Neural cell (in vitro differentiated cells): ENCODE measurements around the gene STK38. TPM values are rescaled to one million over a fixed set of nuclear protein-coding genes. Genes with fewer than 3 reads are reported as not detected.

Source experiments
- H2AFZ ChIP-seq: fragments of 200-600, 300-800 bp; sonication (generic), shearing (Covaris generic); 2 replicates; pipeline ENCODE4 v1.6.0; 2014; ENCODE audit warnings: low read depth, mild to moderate bottlenecking, antibody characterized with exemption, low read length, moderate library complexity
- H3F3A ChIP-seq: fragments of 200-600 bp; shearing (Covaris generic); 2 replicates; pipeline ENCODE4 v1.6.1; 2016; ENCODE audit warnings: mild to moderate bottlenecking, moderate library complexity, mixed read lengths, antibody characterized with exemption, low read length; ENCODE audit not compliant: insufficient read depth, poor library complexity, severe bottlenecking
- H3K27ac ChIP-seq: fragments of 200-600, 300-800 bp; sonication (generic), shearing (Covaris generic); 2 replicates; pipeline ENCODE4 v1.5.1; 2014; ENCODE audit warnings: mild to moderate bottlenecking, low read length, moderate library complexity
- H3K27me3 ChIP-seq: fragments of 300-800, 200-600 bp; sonication (generic), shearing (Covaris generic); 2 replicates; pipeline ENCODE4 v1.6.0; 2014; ENCODE audit warnings: mild to moderate bottlenecking, low read depth, low read length, moderate library complexity; ENCODE audit not compliant: insufficient read depth
- H3K36me3 ChIP-seq: fragments of 300-800, 200-600 bp; sonication (generic), shearing (Covaris generic); 2 replicates; pipeline ENCODE4 v1.5.1; 2014; ENCODE audit warnings: mild to moderate bottlenecking, antibody characterized with exemption, low read length, moderate library complexity; ENCODE audit not compliant: insufficient read depth
- H3K4me2 ChIP-seq: fragments of 300-800, 200-600 bp; sonication (generic), shearing (Covaris generic); 2 replicates; pipeline ENCODE4 v1.6.0; 2014; ENCODE audit warnings: mild to moderate bottlenecking, low read length
- H3K4me3 ChIP-seq: fragments of 300-800, 200-600 bp; sonication (generic), shearing (Covaris generic); 2 replicates; pipeline ENCODE4 v1.5.1; 2014; ENCODE audit warnings: mild to moderate bottlenecking, low read length, moderate library complexity
- H3K79me2 ChIP-seq: fragments of 200-600 bp; shearing (Covaris generic); replicated peaks from 2 replicates; pipeline ENCODE4 v1.6.0; 2014; ENCODE audit warnings: mild to moderate bottlenecking, low read length, moderate library complexity; ENCODE audit not compliant: insufficient read depth
- H3K9ac ChIP-seq: fragments of 300-800, 200-600 bp; sonication (generic), shearing (Covaris generic); 2 replicates; pipeline ENCODE4 v1.6.1; 2016; ENCODE audit warnings: mild to moderate bottlenecking, low read length, mixed read lengths
- H3K9me2 ChIP-seq: fragments of 200-600 bp; shearing (Covaris generic); 2 replicates; pipeline ENCODE4 v1.6.1; 2016; ENCODE audit warnings: mild to moderate bottlenecking, low read length, mixed read lengths; ENCODE audit not compliant: insufficient read depth
- H3K9me3 ChIP-seq: fragments of 200-600, 300-800 bp; sonication (generic), shearing (Covaris generic); 2 replicates; pipeline ENCODE4 v1.6.1; 2016; ENCODE audit warnings: mild to moderate bottlenecking, mixed run types, low read length, moderate library complexity, mixed read lengths
- H4K20me1 ChIP-seq: fragments of 200-600 bp; shearing (Covaris generic); 2 replicates; pipeline ENCODE4 v1.6.1; 2016; ENCODE audit warnings: mild to moderate bottlenecking, mixed run types; ENCODE audit not compliant: insufficient read depth
- CTCF ChIP-seq: fragments of 450-650 bp; IDR thresholded peaks from 2 replicates; pipeline ENCODE4 v1.5.1; 2014; ENCODE audit warnings: antibody characterized with exemption, mild to moderate bottlenecking, moderate library complexity; ENCODE audit not compliant: poor library complexity, severe bottlenecking
- EP300 ChIP-seq: fragments of 450-650 bp; conservative IDR thresholded peaks from 2 replicates; pipeline ENCODE4 v1.6.1; 2014; ENCODE audit warnings: antibody characterized with exemption, mild to moderate bottlenecking, moderate library complexity; ENCODE audit not compliant: poor library complexity, severe bottlenecking
- EZH2 ChIP-seq: fragments of 200-600, 300-800 bp; shearing (Covaris generic), sonication (generic); IDR thresholded peaks from 2 replicates; pipeline ENCODE4 v1.6.1; 2014; ENCODE audit warnings: antibody characterized with exemption, low read length, borderline replicate concordance, mild to moderate bottlenecking; ENCODE audit not compliant: insufficient read depth, poor library complexity, severe bottlenecking
- MXI1 ChIP-seq: fragments of 450-650 bp; conservative IDR thresholded peaks from 2 replicates; pipeline ENCODE4 v1.6.1; 2014; ENCODE audit warnings: antibody characterized with exemption, mild to moderate bottlenecking; ENCODE audit not compliant: poor library complexity, severe bottlenecking
- POLR2AphosphoS5 ChIP-seq: IDR thresholded peaks from 2 replicates; pipeline ENCODE4 v1.6.1; 2012
- RAD21 ChIP-seq: fragments of 450-650 bp; conservative IDR thresholded peaks from 2 replicates; pipeline ENCODE4 v1.6.1; 2014; ENCODE audit warnings: antibody characterized with exemption, mild to moderate bottlenecking, moderate library complexity
- SMC3 ChIP-seq: fragments of 450-650 bp; conservative IDR thresholded peaks from 2 replicates; pipeline ENCODE4 v1.6.1; 2014; ENCODE audit warnings: antibody characterized with exemption, mild to moderate bottlenecking, moderate library complexity; ENCODE audit not compliant: poor library complexity
- TAF1 ChIP-seq: IDR thresholded peaks from 2 replicates; pipeline ENCODE4 v1.6.1; 2012; ENCODE audit warnings: low read depth
- polyA plus RNA-seq: library from polyadenylated mRNA; depleted of rRNA; stranded (reverse); fragments of >200 nt; gene quantifications from 2 replicates; pipeline ENCODE4 v1.2.3, GENCODE V29; 2014
- TF ChIP-seq, protein P1 (sequence below): IDR thresholded peaks from 2 replicates; pipeline ENCODE4 v1.6.1; 2012; ENCODE audit warnings: borderline replicate concordance

Gene STK38
- polyA plus RNA-seq, 1 donor from 2014 or later, result 58.7 TPM

GRCh38 chr6:36555750-36556252 lies 8.5 kb upstream of the STK38 start:
- Histone ChIP-seq H2AFZ (no peak overlapping the region), H3K4me2 (no peak overlapping the region), H3K27me3 (no peaks in the 10 kb centered on the region), H3K9me2 (no peaks in the 10 kb centered on the region), H3K79me2 (no peaks in the 10 kb centered on the region), H3K36me3 (no peaks in the 10 kb centered on the region), H3K27ac (no peak overlapping the region), H3K4me3 (no peak overlapping the region), H3K9ac (no peak overlapping the region), H3F3A (no peaks in the 10 kb centered on the region), H3K9me3 (no peaks in the 10 kb centered on the region), H4K20me1 (no peaks in the 10 kb centered on the region)
- TF ChIP-seq TAF1, result no peak
- no peak for TF ChIP-seq POLR2AphosphoS5
- TF ChIP-seq, protein P1, sequence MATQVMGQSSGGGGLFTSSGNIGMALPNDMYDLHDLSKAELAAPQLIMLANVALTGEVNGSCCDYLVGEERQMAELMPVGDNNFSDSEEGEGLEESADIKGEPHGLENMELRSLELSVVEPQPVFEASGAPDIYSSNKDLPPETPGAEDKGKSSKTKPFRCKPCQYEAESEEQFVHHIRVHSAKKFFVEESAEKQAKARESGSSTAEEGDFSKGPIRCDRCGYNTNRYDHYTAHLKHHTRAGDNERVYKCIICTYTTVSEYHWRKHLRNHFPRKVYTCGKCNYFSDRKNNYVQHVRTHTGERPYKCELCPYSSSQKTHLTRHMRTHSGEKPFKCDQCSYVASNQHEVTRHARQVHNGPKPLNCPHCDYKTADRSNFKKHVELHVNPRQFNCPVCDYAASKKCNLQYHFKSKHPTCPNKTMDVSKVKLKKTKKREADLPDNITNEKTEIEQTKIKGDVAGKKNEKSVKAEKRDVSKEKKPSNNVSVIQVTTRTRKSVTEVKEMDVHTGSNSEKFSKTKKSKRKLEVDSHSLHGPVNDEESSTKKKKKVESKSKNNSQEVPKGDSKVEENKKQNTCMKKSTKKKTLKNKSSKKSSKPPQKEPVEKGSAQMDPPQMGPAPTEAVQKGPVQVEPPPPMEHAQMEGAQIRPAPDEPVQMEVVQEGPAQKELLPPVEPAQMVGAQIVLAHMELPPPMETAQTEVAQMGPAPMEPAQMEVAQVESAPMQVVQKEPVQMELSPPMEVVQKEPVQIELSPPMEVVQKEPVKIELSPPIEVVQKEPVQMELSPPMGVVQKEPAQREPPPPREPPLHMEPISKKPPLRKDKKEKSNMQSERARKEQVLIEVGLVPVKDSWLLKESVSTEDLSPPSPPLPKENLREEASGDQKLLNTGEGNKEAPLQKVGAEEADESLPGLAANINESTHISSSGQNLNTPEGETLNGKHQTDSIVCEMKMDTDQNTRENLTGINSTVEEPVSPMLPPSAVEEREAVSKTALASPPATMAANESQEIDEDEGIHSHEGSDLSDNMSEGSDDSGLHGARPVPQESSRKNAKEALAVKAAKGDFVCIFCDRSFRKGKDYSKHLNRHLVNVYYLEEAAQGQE, result no peak
- no peak for TF ChIP-seq EP300
- TF ChIP-seq MXI1, result no peak
- no peak for TF ChIP-seq RAD21
- TF ChIP-seq EZH2, result no peak
- no peak for TF ChIP-seq SMC3
- no peak for TF ChIP-seq CTCF

- no peaks in the 10 kb centered on the region for H3F3A ChIP-seq
- peaks cover 12% of the 10 kb centered on the region for H3K79me2 ChIP-seq
- no peak for TF ChIP-seq EZH2
- TF ChIP-seq CTCF, result no peak
- TF ChIP-seq SMC3, result no peak
- no peak for TF ChIP-seq TAF1
- no peak for TF ChIP-seq EP300
- no peak for TF ChIP-seq POLR2AphosphoS5
- TF ChIP-seq, protein P1, result no peak
- TF ChIP-seq RAD21, result no peak
- no peak for TF ChIP-seq MXI1
- no peaks in the 10 kb centered on the region for H3K36me3 ChIP-seq
- no peak overlapping the region for H3K27ac ChIP-seq
- H3K27me3 ChIP-seq, result no peaks in the 10 kb centered on the region
- H3K9ac ChIP-seq, result no peak overlapping the region
- no peak overlapping the region for H2AFZ ChIP-seq
- no peak overlapping the region for H3K4me3 ChIP-seq
- no peaks in the 10 kb centered on the region for H4K20me1 ChIP-seq
- no peaks in the 10 kb centered on the region for H3K9me3 ChIP-seq
- H3K4me2 ChIP-seq, result no peak overlapping the region
- H3K9me2 ChIP-seq, result no peaks in the 10 kb centered on the region
These were observed 3.3 kb upstream of the STK38 start for GRCh38 chr6:36550473-36551000.
